CD4-positive, alpha-beta T cell treated with Interleukin-17A for 1 hour (primary cell): ENCODE measurements around the gene ESD.
"Not testable (repeated sequence)": the region's sequence is repeated elsewhere in the genome, so short reads cannot be mapped to it uniquely, and the experiment has no call there.

Experiments used
- DNase-seq: peaks from one replicate; pipeline ENCODE4 v3.0.0-alpha.2; 2020

Gene ESD, protein sequence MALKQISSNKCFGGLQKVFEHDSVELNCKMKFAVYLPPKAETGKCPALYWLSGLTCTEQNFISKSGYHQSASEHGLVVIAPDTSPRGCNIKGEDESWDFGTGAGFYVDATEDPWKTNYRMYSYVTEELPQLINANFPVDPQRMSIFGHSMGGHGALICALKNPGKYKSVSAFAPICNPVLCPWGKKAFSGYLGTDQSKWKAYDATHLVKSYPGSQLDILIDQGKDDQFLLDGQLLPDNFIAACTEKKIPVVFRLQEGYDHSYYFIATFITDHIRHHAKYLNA

DNA sequence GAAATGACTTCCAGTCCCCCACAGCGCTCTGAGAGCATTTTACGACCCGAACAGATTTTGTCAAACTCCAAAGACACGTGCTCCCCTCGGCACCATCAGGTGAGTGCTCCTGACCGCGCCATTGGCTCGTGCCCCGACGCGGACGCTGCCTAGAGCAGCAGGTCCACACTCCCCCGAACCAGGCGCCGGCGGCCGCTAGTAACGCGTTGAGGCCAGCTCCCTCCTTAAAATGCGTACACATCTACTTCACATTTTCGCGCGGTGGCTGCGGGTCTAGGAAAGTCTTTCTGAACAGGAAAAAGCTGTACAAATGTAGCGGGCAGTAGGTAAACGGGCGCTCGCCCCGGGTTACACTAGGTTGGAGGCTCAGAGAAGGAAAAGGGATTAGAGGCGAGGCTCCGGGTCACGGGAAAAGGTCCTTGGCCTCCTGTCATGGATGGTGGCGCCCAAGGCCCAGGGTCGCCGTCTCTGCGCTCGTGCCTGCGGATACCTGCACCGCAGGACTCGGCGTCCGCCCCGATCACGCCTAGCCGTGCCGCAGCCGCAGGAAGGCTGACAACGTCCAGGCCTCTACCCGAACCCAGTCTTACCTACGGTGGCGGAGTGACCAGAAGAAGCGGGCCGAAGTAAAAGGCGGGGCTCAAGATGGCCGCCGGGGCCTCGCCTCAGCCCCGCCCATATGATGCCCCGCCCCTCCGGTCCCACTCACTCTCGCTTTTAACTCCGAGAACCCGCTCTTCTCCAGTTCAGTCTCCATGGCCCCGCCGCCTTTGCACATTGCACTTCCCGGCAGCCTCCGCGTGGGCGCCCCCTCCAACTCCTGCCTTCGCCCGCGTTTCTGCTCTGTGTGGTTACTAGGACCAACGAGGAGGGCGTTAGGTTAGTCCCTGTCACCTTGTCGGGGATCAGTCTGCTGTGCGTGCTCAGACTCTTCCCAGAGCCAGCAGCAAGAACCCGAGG lies at the start of gene ESD:
Gene ESD (minus strand): TSS at position 647 of the 960 bp plus-strand sequence. CDS start 5,748 bp downstream, outside the sequence.
- peak; percentile 90 for DNase-seq

DNA sequence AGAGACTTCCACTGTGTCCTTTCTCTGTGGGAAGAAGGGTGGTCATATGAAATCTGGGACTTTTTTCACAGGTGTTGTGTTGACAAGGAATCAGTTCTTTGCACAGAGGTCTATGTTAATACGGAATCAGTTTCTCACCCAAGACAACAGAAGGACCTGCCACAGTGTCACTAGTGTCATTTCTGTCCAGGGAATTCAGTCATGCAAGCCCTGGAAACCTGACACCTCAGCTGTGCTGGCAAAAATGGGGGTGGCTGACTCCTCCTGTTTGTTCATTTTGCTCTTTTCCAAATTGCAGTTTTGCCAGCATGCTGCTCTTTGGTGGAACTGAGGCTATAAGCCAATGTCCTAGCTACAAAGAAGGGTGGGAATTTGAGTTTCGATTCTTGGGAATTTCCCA lies 49.8 kb upstream of the ESD start:
- no peak for DNase-seq

DNA sequence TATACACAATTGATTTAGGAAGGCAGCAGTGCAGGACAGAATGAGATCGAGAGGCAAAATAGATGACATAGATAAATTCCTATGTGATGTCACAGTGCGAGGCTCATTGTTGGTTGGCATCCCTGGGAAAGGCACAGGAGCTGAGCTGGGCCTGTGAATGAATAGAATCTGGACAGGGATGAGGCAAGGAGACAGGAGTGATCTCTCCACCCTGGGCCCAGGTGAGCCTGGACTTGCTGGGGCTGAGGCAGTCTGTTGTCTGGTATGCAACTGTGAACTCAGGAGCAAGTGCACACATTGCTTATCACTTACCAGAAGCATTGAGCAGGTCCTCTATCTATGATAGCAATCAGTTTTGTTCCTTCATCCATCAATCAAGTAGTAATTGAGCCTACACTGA lies 48.2 kb upstream of the ESD start:
- no peak for DNase-seq

DNA sequence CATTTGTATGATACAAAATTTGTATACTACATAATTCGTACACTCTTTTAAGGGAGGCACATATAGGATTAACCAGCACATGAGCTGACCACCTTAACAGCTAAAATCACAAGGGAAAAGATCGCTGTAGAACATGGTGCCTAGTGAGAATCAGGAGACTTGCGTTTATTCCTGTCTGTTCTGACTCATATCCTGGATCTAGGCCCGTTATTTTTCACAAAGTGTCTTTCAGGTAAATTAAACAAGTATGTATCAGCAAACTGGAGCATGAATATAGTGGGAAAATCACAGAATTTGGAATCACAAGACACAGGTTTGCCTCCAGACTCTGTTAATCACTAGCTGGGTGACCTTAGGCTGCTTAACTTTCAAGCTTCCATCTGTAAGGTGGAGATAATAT lies 47.5 kb upstream of the ESD start:
- no peak for DNase-seq

DNA sequence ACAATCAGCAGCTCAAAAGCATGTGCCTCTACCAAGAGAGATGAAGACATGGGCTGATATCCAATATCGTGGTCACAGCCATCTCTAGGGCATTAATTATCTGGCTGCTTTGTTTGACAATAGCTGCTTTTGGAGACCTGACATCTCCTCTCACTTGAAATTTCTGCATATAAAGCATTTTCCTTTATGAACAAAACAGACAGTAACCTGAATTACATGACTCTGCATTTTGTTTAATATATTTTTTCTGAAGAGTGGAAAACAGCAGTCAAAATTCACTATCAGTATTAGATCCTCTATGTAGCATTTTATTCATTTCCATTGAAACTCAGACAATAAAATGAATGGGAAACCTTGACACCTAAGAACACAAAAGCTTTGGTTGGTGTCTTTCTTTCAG lies 42.4 kb upstream of the ESD start:
- DNase-seq = no peak

DNA sequence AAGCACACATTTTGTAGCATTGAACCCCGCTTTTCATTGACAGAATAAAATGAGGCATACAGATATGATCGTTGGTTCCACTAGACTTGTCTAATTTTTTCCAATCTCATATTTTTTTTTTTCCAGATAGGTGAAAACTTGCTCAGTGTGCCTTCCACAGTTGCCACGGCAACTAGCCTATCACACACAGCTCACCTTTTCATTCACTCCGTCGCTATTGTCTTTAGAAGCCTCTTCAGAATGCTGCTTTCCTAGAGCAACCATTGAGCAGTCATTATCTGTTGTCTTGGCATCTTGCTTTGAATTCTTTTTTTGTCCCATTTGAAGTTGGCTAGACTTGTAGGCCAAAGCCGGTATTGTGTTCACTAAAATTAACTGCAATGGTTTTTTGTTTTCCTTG lies 37.7 kb upstream of the ESD start:
- no peak for DNase-seq

DNA sequence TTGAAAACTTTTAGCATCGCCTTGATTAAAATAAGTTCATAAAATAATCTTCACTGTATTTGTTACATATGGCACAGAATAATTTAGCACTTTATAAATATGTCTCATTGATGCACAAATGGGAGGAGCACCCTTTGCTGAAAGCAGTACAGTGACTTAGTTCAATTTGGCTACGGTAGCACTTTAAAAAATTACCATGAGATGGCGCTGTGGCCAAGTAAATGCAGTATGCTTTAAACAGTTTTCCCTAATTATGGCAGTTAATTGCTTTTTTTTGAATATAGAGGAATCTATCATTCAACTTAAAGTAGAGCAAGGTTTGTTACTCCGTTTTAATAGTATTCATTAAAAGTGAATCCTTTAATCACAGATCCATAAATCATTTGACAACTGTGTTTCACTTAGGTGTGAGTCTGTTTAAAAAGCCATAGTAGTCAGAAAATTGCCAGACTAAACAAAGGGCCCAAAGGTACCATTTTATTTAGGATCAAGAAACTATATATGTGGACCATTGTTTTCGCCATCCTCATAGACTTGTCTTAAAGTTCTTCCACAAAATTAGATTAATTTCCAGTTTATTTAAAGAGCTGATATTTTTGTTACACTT lies 34.7 kb upstream of the ESD start:
- peak; percentile 48 for DNase-seq

DNA sequence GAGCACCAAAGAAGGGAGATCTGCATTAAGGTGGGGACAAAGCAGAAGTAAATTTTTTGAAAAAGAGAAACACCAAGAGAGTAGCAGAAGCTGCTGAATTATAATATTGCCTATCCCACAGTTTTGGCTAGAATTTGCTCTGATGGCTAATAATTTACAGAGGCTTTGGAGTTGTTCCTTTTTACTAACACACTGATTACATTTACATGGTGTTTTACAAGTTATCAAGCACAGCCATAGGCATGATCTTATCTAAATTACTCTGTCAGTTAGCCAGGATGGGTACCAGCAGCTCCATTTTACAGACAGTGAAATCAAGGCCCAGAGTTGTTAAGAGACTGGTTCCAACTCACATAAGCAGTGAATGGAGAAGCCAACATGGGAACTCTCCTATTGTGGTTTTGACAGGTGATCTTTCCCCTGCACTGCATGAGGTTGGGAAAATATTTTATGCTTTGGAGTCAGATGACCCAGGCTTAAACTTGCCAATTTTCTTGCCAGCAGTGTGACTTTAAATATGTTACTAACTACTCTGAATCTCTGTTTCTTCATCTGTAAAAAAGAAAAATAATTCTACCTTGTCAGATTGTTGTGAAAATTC lies 33.5 kb upstream of the ESD start:
- DNase-seq = no peak

DNA sequence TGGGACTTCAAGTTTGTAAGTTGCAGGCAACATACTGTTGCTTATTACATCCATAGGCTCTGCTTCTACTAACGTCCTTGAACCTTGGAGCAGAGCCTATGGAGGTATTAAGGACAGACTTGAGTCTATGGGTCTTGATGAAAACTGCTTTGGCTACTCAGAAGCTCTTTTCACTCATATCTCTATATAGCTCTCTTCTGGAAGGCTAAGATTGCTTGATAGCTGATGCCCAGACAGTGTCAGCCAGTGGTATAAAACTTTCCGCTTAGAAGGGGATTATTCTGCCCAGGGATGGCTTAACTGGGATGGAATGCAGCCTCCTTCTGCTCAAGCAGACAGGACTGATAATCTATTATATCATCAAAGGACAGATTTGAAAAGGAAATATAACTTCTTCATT lies 25.6 kb upstream of the ESD start:
- DNase-seq = no peak

DNA sequence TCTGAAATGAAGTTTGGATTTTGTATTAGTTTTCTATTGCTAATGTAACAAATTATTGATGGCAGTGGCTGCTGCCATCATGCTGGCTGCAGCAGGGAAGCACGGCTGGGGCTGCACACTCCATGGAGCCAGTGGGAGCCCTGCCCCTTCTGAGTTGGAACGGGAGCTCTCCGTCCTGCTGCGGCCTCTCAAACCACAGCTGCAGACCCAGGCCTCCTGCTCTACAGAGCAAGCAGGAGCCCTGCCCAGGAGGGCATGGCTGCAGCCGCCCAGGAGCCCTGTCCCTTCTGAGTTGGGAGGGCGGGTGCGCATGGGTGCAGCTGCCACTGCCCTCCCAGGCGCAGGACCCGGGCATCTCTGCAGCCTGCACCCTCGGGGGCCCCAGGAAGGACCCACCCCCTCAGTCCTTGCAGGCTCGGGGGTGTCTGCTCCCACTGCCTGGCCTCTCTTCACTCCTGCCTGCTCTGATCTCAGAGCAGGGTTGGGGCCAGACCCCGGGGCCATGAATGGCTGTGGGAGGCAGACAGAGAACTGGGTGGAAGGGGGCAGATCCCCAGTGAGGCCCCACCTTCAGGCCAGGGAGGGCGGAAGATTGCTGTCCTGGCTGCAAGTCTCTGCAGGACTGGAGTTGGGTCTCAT lies 21.0 kb upstream of the ESD start:
- no peak for DNase-seq

DNA sequence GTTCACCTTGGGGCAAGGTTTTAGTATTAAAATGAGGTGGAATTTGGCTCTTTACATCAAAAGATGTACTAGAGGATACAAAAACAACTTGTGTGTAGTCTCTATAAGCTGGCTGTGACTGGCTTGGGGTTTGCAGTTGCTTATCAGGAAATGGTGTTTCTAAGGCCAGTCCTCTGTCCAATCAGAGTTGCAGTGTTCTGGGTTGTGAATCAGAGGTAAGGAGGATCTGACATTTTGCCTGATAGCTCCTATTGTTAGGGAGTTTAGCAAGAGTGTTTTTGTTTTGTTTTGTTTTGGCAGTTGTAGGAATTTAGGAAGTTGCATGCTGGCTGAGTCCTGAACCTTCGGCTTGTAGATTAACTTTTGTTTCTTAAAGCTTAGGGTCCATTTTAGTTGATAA lies 20.1 kb upstream of the ESD start:
- no peak for DNase-seq

DNA sequence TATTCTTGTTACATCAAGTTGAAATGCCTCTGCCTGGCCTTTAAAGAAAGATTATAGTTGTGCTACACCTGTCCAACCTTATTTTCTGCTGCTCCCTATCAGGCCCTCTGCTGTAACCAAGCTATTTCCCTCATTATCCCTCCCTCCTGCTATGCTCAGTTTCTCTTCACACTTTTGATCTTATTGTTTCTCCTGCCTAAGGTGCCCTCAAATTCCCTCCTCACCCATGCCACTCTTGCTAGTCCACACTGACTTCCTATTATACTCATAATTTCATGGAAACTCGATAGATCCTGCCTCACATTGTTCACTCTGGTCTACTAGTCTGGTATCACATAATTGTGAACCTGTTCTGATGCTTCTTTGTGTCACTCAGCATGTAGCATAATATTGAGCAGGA lies 19.4 kb upstream of the ESD start:
- DNase-seq = no peak

DNA sequence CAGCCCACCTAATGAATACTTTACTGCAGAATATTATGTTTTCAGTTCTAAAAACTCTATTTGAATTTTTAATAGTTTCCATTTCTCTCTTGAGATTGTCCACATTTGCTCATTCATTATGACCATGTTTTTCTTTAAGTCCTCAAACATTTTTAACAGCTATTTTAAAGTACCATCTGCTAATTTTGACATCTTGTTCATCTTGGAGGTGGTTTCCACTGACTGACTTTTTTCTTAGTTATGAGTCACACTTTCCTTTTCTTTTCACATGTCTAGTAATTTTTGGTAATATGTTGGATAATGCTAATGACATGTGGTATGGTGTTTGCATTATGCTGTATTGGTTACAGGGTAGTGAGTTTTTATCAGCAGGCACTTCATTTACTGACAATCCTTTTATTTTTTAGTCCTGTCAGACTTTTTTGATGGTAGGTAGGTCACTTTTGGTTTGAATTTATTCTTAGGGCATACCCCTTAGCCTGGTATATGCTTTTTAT lies 15.4 kb upstream of the ESD start:
- no peak for DNase-seq

DNA sequence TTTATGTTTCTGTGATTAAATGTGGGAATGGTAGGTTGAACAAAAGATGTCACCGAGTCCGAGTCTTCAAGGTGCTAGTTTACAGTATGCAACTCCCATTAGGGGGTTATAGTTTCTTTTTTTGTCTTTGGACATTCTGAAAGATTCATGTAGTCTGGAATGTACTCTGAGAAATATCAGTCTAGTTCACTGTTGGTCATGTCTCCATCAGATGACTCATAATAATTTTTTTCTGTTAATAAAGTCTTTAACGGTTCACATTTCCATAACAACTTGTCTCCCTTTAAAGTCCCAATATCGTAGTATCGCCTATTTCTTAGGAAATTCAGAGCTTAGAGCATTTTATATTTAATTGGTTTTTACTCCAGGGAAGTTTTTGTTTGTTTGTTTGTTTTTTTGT lies 13.5 kb upstream of the ESD start:
- no peak for DNase-seq

DNA sequence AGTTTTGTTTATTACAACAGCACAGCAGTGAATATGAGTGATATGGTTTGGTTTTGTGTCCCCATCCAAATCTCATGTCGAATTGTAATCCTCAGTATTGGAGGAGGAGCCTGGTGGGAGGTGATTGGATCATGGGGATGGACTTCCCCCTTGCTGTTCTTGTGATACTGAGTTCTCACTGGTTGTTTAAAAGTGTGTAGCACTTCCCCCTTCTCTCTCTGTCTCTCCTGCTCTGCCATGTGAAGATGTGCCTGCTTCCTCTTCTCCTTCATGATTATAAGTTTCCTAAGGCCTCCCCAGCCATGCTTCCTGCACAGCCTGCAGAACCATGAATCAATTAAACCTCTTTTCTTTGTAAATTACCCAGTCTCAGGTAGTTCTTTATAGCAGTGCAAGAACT lies 8.0 kb upstream of the ESD start:
- DNase-seq = not testable (repeated sequence)

DNA sequence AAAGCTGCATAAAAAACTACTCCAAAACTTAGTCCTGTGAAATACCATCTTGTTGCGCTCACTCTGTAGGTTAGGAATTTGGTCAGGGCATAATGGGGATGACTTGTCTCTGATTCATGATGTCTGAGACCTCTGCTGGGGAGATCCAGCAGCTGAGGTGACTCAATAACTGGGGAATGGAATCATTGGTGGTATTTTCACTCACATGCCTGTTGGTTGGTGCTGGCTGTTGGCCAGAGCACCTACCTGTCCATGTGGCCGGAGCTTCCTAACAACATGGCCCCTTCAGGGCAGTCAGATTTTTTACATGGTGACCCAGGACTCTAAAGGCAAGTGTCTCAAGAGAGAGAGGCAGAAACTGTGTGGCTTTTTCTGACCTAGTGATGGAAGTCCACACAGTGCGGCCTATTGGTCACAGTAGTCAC lies 7.4 kb upstream of the ESD start:
- DNase-seq = no peak

DNA sequence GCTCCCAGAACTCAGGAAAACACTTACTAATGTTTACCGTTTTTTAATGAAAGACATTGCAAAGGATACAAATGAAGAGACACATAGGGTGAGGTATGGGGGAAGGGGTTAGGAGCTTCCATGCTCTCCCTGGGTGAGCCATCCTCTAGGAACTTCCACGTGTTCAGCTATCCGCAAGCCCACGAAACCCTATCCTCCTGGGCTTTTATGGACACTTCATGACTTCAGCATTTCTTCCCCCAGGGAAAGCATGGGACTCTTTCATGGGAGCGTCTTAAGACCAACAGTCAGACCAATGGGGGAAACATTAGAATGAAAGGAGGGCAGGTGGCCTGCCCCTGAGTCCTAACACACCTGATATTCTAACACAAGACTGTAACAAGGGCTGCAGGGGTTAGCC lies 6.6 kb upstream of the ESD start:
- DNase-seq = no peak

DNA sequence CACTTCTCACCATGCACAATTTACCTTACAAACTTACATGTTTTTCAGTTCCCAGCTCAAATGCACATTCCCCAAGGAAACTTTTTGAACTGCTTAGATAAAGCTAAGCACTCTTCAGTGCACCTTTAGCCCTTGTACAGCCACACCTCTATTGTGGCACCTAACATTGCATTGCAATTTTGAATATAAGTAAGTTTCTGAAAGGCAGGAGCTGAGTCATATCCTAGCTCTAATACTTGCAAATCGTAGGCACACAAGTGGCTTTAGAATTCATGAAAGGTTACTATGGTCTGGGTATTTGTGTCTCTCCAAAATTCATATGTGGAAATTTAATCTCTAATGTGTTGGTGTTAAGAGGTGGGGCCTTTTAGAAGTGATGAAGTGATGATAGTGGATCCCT lies 4.9 kb upstream of the ESD start:
- no peak for DNase-seq

DNA sequence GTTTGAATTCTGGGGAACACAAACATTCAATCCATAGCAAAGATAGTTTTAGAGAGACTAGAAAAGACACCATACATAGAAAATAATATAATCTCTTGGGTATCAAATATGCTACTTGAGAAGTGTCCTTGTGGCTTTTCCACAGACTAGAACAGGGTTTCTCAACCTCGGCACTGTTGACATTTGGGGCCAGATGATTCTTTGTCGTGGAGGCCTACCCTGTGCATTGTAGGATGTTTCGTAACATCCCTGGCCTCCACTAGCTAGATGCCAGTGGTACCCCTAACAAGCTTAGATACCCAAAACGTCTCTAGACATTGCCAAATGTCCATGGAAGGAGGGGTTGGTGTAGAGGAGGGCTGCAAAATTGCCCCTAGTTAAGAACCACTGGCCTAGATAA lies 2.2 kb upstream of the ESD start:
- no peak for DNase-seq

DNA sequence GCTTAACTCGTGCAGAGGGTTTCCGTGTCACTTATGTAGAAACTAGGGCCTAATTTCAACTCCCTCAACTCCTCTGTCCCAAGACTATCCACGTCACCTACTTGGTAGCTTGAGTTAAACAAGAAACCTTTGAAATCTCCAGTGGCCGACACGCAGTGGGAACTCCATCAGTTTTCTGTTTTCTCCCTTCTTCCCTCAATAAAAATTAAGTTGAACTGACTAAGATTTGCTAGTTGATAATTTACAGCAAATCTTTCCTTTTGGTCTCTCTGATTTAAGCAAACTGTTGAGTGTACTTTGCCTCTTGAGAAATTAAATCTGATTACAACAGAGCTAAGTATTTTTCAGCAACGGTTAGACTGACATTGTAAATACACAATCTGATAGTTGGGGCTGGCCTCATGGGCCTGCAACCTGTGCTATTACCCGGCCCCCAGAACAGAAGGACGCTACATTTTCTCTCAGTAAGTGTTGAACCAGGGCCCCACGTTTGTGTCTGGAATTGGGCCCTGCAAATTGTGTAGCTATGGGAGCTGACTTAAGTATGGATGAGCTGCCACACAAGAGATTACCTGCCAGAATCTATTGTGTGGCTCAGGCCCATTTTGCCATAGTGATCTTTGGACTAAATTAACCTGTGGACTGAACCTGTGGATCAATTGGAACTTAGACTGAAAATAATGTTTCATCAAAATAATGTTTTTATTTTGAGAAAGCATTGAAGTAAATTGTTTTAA lies 708 bp upstream of the ESD start:
- DNase-seq = no peak

DNA sequence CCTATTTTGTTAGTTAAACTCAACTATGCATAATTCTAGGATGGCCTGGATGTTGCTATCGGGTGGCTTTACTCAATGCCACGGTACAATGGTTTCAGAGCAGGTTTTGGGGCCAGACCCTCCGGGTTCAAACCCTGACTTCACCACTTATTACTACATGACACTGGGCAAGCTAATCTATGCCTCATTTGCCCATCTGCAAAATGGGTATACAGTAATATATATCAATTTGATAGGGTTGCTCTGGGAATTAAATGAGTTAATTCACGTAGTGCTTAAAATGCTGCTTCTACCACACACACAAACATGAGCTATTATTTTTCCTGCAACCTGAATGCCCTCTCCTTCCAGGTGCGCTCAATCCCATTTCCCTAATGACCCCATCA lies 839 bp downstream of the ESD start:
- no peak for DNase-seq

DNA sequence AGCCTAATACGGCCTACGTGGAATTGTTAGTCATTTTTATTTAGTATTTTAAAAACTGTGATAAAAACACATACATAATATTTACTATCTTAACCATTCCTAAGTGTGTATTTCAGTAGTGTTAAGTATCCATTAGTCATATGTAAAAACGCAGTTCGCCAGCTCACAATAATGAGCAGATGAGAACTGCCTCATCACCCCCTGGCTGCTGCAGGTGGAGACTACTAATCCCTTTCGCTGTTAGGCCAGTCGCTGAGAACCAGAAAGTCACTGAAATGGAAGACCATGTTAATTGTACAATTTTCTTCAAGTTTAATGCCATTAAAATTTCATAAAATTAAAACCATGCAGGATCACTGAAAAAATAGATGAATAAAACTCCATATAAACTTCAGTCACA lies 1.6 kb downstream of the ESD start:
- DNase-seq = no peak
